Thymus (tissue), 11 donors: ENCODE data around the gene HDAC3. TPM values are rescaled to one million over a fixed set of nuclear protein-coding genes. Genes with fewer than 3 reads are reported as not detected.
A peak's percentile ranks its signal among the peaks of the same experiment; 100 is the strongest.

Experiments used
- DNase-seq, 9 donors: peaks; one replicate each; pipeline ENCODE4 v3.0.0-alpha.2; 2013; ENCODE audit warnings: low spot score in 9 of 9, low read depth in 6 of 9, missing footprints in 1 of 9
- H3K27ac ChIP-seq, 2 donors: one replicate each; pipeline ENCODE4 v1.5.1; 2013; ENCODE audit warnings: control low read depth in 1 of 2, low read depth in 1 of 2, low read length in 1 of 2, mild to moderate bottlenecking in 1 of 2, moderate library complexity in 1 of 2
- H3K27me3 ChIP-seq, 2 donors: one replicate each; pipeline ENCODE4 v1.5.1; 2013; ENCODE audit warnings: low read length in 1 of 2; ENCODE audit not compliant: control insufficient read depth in 2 of 2, insufficient read depth in 1 of 2
- H3K36me3 ChIP-seq, 2 donors: one replicate each; pipeline ENCODE4 v1.5.1; 2013; ENCODE audit warnings: low read length in 1 of 2, mild to moderate bottlenecking in 1 of 2, moderate library complexity in 1 of 2; ENCODE audit not compliant: control insufficient read depth in 2 of 2, insufficient read depth in 2 of 2
- H3K4me1 ChIP-seq, 2 donors: one replicate each; pipeline ENCODE4 v1.5.1; 2013; ENCODE audit warnings: low read length in 2 of 2; ENCODE audit not compliant: control insufficient read depth in 2 of 2, insufficient read depth in 2 of 2
- H3K4me3 ChIP-seq, 2 donors: one replicate each; pipeline ENCODE4 v1.5.1; 2013; ENCODE audit warnings: low read length in 2 of 2, control low read depth in 1 of 2, mild to moderate bottlenecking in 1 of 2
- H3K9me3 ChIP-seq, 2 donors: one replicate each; pipeline ENCODE4 v1.5.1; 2013; ENCODE audit warnings: low read length in 1 of 2, mild to moderate bottlenecking in 1 of 2; ENCODE audit not compliant: control insufficient read depth in 2 of 2, insufficient read depth in 1 of 2
- WGBS: extraction: QIAGEN DNeasy Blood & Tissue Kit; methylation state at CpG from one replicate; pipeline ENCODE4 v1.1.7; 2013; 5-methylcytosine and 5-hydroxymethylcytosine counted together
- polyA plus RNA-seq: library from polyadenylated mRNA; stranded (reverse); fragments of 200-250 nt; gene quantifications from one replicate; pipeline ENCODE4 v1.2.3, GENCODE V29; 2013
- total RNA-seq: library from RNA; stranded (reverse); fragments of 120-200 nt; gene quantifications from one replicate; pipeline ENCODE4 v1.2.4, GENCODE V29; 2013
- donor health status: healthy.

The HDAC3 gene
- total and polyA plus RNA-seq, 2 donors = 55.0 to 82.9 TPM

DNA sequence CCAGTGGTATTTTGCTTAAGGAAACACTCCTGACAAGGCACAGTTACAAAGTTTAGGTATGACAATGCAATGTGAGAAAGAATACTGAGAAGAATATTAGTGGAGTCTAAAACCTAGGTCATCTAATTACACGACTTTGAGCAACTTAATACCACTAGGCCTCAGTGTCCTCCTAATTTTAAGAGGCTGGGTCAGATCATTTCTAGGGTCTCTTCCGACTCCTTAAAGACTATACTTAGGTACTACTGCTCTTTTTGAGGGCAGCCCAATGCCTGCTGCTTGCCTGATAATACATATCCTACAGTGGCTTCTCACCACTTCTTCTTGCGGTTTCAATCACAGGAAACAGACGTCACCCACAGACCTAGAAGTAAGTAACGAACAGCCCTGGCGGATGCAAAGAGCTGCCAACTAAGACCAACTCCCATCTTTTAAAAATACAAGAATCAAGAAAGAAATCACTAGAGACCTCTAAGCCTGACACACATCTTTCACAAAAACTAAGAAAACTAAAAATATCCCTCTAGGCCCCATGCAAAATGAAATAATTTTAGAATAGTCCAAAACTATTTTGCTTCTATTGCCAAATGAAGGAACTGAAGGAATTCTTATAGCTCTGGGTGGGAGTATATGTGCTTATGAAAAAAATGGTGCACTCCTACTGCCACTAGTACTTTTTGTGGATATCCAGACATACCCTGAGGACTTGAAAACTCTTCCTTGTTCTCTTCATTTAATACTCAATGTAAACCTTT lies 30.9 kb downstream of the HDAC3 start:
- Histone ChIP-seq H3K27ac (peak overlapping the region; percentile 86 to 95), H3K36me3 (no peaks in the 10 kb centered on the region), H3K4me1 (peaks cover 25 to 44% of the 10 kb centered on the region in 2 donors), H3K9me3 (no peaks in the 10 kb centered on the region), H3K4me3 (peak overlapping the region in 1 of 2 donors; percentile 35), H3K27me3 (no peaks in the 10 kb centered on the region)
- peak; percentile 59 to 95 (median 85) for DNase-seq
- 3% methylated on average over 6 of the region's 6 CpGs for WGBS

DNA sequence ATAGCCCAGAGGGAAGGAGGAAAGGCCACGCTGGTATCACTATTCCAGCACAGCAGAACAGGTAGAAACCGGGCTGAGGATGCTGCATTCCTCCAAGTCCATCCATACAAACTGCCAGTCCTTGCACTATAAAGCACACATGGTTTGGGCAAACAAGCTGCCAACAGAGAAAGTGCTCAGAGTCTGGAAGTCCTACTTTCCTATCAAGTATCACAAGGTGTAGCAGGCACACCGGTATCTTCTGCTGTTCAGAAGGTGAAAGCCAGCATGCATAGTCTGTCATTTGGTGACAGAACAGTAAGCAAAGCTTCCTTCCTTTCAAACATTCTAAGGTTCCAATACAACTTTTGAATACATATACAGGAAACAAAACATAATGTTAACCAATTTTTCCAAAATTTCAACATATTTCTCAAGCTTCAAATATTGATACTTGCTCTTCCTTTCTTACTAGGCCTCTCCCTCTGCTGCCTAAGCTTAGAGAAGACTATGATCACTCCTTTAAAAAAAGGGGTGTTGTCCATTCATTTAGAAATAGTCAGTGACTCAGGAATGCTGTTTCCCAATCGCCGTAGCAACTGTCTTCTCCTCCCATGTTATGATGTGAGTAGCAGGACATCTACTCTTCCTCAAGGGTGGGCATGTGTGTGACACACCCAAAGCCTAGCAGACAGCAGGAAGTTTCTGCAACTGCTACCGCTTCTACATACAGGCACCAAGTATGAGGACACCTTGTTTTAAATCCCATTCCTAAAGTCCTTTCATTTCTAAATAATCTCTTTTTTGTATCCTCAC lies 32.5 kb downstream of the HDAC3 start:
- H3K4me1 ChIP-seq = peaks cover 25 to 47% of the 10 kb centered on the region in 2 donors
- peak in 1 of 9 donors; percentile 65 for DNase-seq
- H3K27me3 ChIP-seq = no peaks in the 10 kb centered on the region
- H3K36me3 ChIP-seq = no peaks in the 10 kb centered on the region
- no peak overlapping the region for H3K4me3 ChIP-seq
- WGBS = 75% methylated on average over 6 of the region's 6 CpGs
- H3K9me3 ChIP-seq = no peaks in the 10 kb centered on the region
- peak overlapping the region; percentile 77 to 95 for H3K27ac ChIP-seq

DNA sequence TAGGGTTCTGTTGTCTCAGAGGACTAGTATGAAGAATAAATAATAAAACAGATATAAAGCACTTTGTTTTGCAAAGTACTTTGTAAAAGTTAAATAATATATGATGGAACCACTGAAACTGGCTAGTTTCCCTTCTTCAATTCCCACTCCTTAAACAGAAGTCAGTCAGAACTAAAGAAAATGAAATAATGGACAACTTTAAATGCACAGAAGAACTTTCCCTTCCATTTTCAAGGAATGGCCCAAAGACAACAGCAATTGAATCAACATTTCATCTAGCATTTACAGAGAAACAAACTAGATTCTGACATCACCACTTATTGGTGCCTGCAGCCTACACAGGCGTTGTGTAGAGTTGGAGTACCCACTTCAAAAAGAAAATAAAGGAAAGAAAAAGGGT lies 34.0 kb downstream of the HDAC3 start:
- no peaks in the 10 kb centered on the region for H3K27me3 ChIP-seq
- H3K27ac ChIP-seq = peak overlapping the region; percentile 42 to 58
- H3K36me3 ChIP-seq = no peaks in the 10 kb centered on the region
- H3K9me3 ChIP-seq = no peaks in the 10 kb centered on the region
- H3K4me1 ChIP-seq = peaks cover 21 to 42% of the 10 kb centered on the region in 2 donors
- no peak overlapping the region for H3K4me3 ChIP-seq
- 9% methylated on average over 1 of the region's 1 CpG for WGBS
- peak in 1 of 9 donors; percentile 47 for DNase-seq

DNA sequence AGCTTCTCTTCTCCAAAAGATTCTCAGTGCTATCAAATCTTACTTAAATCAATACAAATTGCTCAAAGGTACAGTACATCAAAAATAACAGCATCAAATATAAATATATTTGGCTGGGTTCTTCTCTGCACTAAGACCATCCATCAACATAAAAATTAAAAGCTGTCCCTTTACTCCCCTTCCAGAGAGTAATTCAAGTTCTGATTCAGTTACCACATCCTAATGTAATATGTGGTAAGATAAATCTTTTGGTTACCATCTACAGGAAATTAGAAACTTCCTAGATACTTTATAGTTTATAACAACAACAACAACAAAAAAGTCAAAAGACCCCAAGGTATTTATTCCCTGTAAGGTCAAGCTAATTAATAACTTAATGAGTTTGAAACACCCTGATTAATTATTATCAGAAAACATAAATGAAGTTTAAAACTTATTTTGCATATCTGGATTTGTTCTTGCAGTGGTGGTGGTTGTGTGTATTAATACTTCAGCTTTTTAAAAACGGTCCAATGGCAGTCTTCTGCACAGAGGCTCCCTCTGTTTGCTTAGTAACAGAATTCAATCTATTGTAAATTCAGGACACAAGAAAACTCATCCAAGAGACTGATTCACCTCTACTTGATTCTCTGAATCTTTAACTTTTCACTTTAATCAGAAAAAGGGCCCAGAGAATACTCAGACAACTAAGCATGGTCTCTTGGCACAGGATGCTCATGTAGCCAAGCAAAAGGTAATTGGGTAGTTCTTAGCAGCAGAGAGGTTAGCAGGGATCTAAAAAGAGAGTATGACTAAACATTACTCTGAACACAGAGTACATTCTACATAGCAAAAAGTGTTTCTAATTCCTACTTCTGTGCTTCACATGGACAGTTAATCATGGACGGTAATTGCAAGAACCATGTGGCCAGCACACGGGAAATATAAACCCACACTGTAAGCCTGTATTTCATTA lies 38.0 kb downstream of the HDAC3 start:
- H3K4me1 ChIP-seq = peaks cover 15 to 27% of the 10 kb centered on the region in 2 donors
- no peak overlapping the region for H3K27ac ChIP-seq

DNA sequence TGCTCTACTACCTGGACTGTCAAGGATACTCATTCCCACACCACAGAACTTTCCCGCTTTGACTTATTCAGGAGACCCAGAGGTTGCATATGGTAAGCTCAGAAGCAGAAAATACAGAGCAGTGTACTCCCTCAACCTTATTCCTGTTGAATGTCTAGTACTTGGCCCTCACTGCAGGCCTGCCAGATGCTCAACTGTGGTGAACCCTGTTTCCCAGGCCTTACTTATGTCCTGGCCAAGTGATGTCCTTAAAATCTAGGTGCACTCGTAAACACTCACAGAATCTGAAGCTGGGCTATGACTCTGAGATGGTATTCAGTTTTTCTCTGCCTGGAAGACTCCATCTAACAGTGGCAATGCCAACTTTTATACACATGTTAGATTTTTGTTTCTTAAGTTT lies 38.8 kb downstream of the HDAC3 start:
- Histone ChIP-seq H3K36me3 (peaks cover 3 to 9% of the 10 kb centered on the region in 2 donors), H3K4me1 (peaks cover 11 to 21% of the 10 kb centered on the region in 2 donors), H3K27me3 (no peaks in the 10 kb centered on the region), H3K27ac (peak overlapping the region in 1 of 2 donors; percentile 24), H3K4me3 (no peak overlapping the region), H3K9me3 (no peaks in the 10 kb centered on the region)
- WGBS = 98% methylated on average over 2 of the region's 2 CpGs
- no peak for DNase-seq

More for the DNA sequence above, 38.0 kb downstream of the HDAC3 start:
- WGBS = 94% methylated on average over 3 of the region's 3 CpGs
- Histone ChIP-seq H3K9me3 (no peaks in the 10 kb centered on the region), H3K36me3 (peaks cover 3 to 6% of the 10 kb centered on the region in 2 donors), H3K27me3 (no peaks in the 10 kb centered on the region), H3K4me3 (no peak overlapping the region)
- DNase-seq = no peak

DNA sequence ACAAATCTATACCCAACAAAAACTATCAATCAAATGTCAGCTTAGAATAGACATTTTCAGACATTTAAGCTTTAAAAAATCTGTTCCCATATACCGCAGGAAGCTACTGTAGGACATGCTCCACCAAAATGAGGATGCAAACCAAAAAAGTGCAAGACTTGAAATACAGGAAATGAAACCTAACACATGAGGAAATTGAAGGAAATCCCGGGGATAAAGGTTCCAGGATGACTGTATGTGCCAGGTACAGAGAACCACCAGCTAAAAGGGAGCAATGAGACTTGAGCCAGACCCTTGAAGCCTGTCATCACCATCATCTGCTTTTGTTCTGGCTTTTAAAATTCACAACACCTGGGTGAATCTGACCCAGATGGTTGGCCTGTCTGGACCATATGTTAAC lies 39.3 kb downstream of the HDAC3 start:
- Histone ChIP-seq H3K4me1 (peaks cover 9 to 18% of the 10 kb centered on the region in 2 donors), H3K4me3 (no peak overlapping the region), H3K9me3 (no peaks in the 10 kb centered on the region), H3K27ac (peak overlapping the region in 1 of 2 donors; percentile 24), H3K27me3 (no peaks in the 10 kb centered on the region), H3K36me3 (peaks cover 3 to 9% of the 10 kb centered on the region in 2 donors)
- no peak for DNase-seq
- WGBS = 90% methylated on average over 2 of the region's 2 CpGs

- Histone ChIP-seq H3K4me1 (peaks cover 4 to 13% of the 10 kb centered on the region in 2 donors), H3K4me3 (no peak overlapping the region), H3K36me3 (peaks cover 3 to 9% of the 10 kb centered on the region in 2 donors), H3K9me3 (no peaks in the 10 kb centered on the region), H3K27me3 (no peaks in the 10 kb centered on the region), H3K27ac (no peak overlapping the region)
- 96% methylated on average over 1 of the region's 1 CpG for WGBS
- no peak for DNase-seq
These were observed 39.8 kb downstream of the HDAC3 start for GRCh38 chr5:141596867-141597266.

GRCh38 chr5:141590127-141590526 lies 46.5 kb downstream of the HDAC3 start:
- Histone ChIP-seq H3K4me3 (no peak overlapping the region), H3K36me3 (peaks cover 10 to 42% of the 10 kb centered on the region in 2 donors), H3K27me3 (no peaks in the 10 kb centered on the region), H3K4me1 (peaks cover 0 to 3% of the 10 kb centered on the region in 2 donors), H3K9me3 (no peaks in the 10 kb centered on the region), H3K27ac (no peak overlapping the region)
- WGBS = 87% methylated on average over 2 of the region's 2 CpGs
- DNase-seq = no peak
